A673 (cell line): ENCODE results near the gene NAGA. TPM values are rescaled to one million over a fixed set of nuclear protein-coding genes. Genes with fewer than 3 reads are reported as not detected.

Source experiments
- BruUV-seq: library from RNA; stranded (reverse); fragments of 400-500 nt; replicated peaks from 2 replicates; lab custom pipeline; 2021; lab: Mats Ljungman, UMichigan
- CTCF ChIA-PET: fragments of 300-600 bp; sonication (Branson Sonifier 250); formaldehyde crosslinking; loops from one replicate; lab custom pipeline; 2022; ENCODE audit warnings: antibody characterized with exemption; lab: Charles Lee
- POLR2A ChIA-PET: fragments of 300-600 bp; sonication (Branson Sonifier 250); formaldehyde crosslinking; loops from one replicate; lab custom pipeline; 2022; ENCODE audit warnings: antibody characterized with exemption; ENCODE audit not compliant: low non-redundant PET; lab: Charles Lee
- DNase-seq: peaks from one replicate; pipeline ENCODE4 v3.0.0-alpha.2; 2015; ENCODE audit warnings: low spot score
- H3K27ac ChIP-seq: fragments of 200-600 bp; sonication (generic); 2 replicates; pipeline ENCODE4 v1.5.1; 2016; ENCODE audit warnings: mixed run types, low read depth, mild to moderate bottlenecking, mixed read lengths, antibody characterized with exemption, low read length; ENCODE audit not compliant: poor library complexity, severe bottlenecking
- H3K27me3 ChIP-seq: fragments of 200-600 bp; sonication (generic); replicated peaks from 2 replicates; pipeline ENCODE4 v1.6.1; 2017; ENCODE audit warnings: mixed run types, low read depth, mild to moderate bottlenecking, mixed read lengths, antibody characterized with exemption, low read length; ENCODE audit not compliant: insufficient read depth, poor library complexity
- H3K36me3 ChIP-seq: fragments of 200-600 bp; sonication (generic); 2 replicates; pipeline ENCODE4 v1.6.1; 2016; ENCODE audit warnings: mixed run types, mild to moderate bottlenecking, mixed read lengths, antibody characterized with exemption, low read length; ENCODE audit not compliant: insufficient read depth, poor library complexity, severe bottlenecking
- H3K4me1 ChIP-seq: fragments of 200-600 bp; sonication (generic); 2 replicates; pipeline ENCODE4 v1.6.1; 2017; ENCODE audit warnings: mixed run types, mild to moderate bottlenecking, mixed read lengths, antibody characterized with exemption, low read length; ENCODE audit not compliant: insufficient read depth, poor library complexity, severe bottlenecking
- H3K4me3 ChIP-seq: fragments of 200-600 bp; sonication (generic); 2 replicates; pipeline ENCODE4 v1.5.1; 2016; ENCODE audit warnings: low read depth, mixed run types, mild to moderate bottlenecking, mixed read lengths, low read length; ENCODE audit not compliant: poor library complexity, severe bottlenecking
- H3K9me3 ChIP-seq: fragments of 200-600 bp; sonication (generic); 2 replicates; pipeline ENCODE4 v1.6.1; 2016; ENCODE audit warnings: mixed run types, low read depth, mild to moderate bottlenecking, mixed read lengths, antibody characterized with exemption, low read length; ENCODE audit not compliant: poor library complexity, severe bottlenecking
- CTCF ChIP-seq: fragments of 300-800, 200-600 bp; sonication (generic); conservative IDR thresholded peaks from 2 replicates; pipeline ENCODE4 v1.5.1; 2017; ENCODE audit warnings: low read depth, mild to moderate bottlenecking, antibody characterized with exemption, low read length, moderate library complexity, mixed read lengths
- EZH2 ChIP-seq: fragments of 200-600 bp; sonication (generic); IDR thresholded peaks from 2 replicates; pipeline ENCODE4 v1.6.1; 2017; ENCODE audit warnings: borderline replicate concordance, low read depth, mild to moderate bottlenecking, mixed read lengths, antibody characterized with exemption, low read length; ENCODE audit not compliant: poor library complexity, severe bottlenecking
- intact Hi-C: fragments of 100-400 bp; cut with micrococcal nuclease; formaldehyde crosslinking; loops from one replicate; pipeline ENCODE4 v1.10.0; 2022; ENCODE audit not compliant: unreplicated experiment
- total RNA-seq: library from RNA; stranded (reverse); gene quantifications from 2 replicates; pipeline ENCODE4 v1.2.3, GENCODE V29; 2021

Gene NAGA
- total RNA-seq, 1 experiment from 2014 or later, result 17.7 TPM

- intact Hi-C loops, result no loop called here
- ChIA-PET CTCF (interaction anchor here (0.5 kb wide), 1 partner anchor 883 kb away, joined by 3 read pairs; no protein-coding TSS in a partner anchor), POLR2A (interaction anchor here (0.5 kb wide), 1 partner anchor 374 kb away, joined by 5 read pairs; no protein-coding TSS in a partner anchor)
- H3K27ac ChIP-seq, result no peak overlapping the region
- no peaks in the 10 kb centered on the region for H3K9me3 ChIP-seq
- no peak for DNase-seq
- H3K4me1 ChIP-seq, result peaks cover 13% of the 10 kb centered on the region
- BruUV-seq, result no TSS peak
- TF ChIP-seq EZH2 (no peak), CTCF (no peak)
- H3K27me3 ChIP-seq, result no peaks in the 10 kb centered on the region
- H3K36me3 ChIP-seq, result peaks cover 48% of the 10 kb centered on the region
- no peak overlapping the region for H3K4me3 ChIP-seq
These were observed 12.5 kb upstream of the NAGA start for GRCh38 chr22:42083119-42083518.

- no TSS peak for BruUV-seq
- ChIA-PET CTCF (no interaction called here), POLR2A (interaction anchor here (0.6 kb wide), 1 partner anchor 695 kb away, joined by 19 read pairs; no protein-coding TSS in a partner anchor)
- Histone ChIP-seq H3K4me3 (peak overlapping the region; percentile 61), H3K9me3 (no peaks in the 10 kb centered on the region), H3K4me1 (peaks cover 13% of the 10 kb centered on the region), H3K27ac (peak overlapping the region; percentile 89), H3K27me3 (no peaks in the 10 kb centered on the region), H3K36me3 (peaks cover 28% of the 10 kb centered on the region)
- TF ChIP-seq EZH2, result no peak
- TF ChIP-seq CTCF, result no peak
- intact Hi-C loops, result no loop called here
- peak; percentile 55 for DNase-seq
These were observed 9.7 kb upstream of the NAGA start for GRCh38 chr22:42080287-42080686.

GRCh38 chr22:42079319-42080251, 9.0 kb upstream of the NAGA start, which contains the start of gene SMDT1:
TSS of gene SMDT1 (plus strand) at chr22:42079700. CDS start at chr22:42079769, 69 bp downstream.
- CTCF ChIA-PET, result no interaction called here
- Histone ChIP-seq H3K27ac (peak within 1 kb of the TSS; percentile 89), H3K36me3 (peaks cover 22% of the 10 kb centered on the region), H3K4me3 (peak within 1 kb of the TSS; percentile 61), H3K9me3 (no peaks in the 10 kb centered on the region), H3K27me3 (no peaks in the 10 kb centered on the region), H3K4me1 (peaks cover 13% of the 10 kb centered on the region)
- POLR2A ChIA-PET, result interaction anchor here (0.5 to 0.7 kb wide), 4 partner anchors 155 to 365 kb away, joined by 3 to 6 read pairs (median 4); no protein-coding TSS in a partner anchor
- intact Hi-C loops, result no loop called here
- peak; percentile 99 for DNase-seq
- TF ChIP-seq CTCF (no peak), EZH2 (no peak)
- TSS peak; percentile 63 for BruUV-seq
